Measurements from ENCODE around the gene MBNL1. TPM values are rescaled to one million over a fixed set of nuclear protein-coding genes. Genes with fewer than 3 reads are reported as not detected.

MBNL1 gene
- total and polyA plus RNA-seq, 2 of the 4 experiments (the other 2 are of a cell fraction): 127 to 664 TPM

- H3K56ac ChIP-seq (ENCODE audit: extremely low read depth, insufficient read depth, low read length): no peak overlapping the region
- H3K9ac ChIP-seq (ENCODE audit: low read depth, low read length): no peak overlapping the region
- H4K91ac ChIP-seq (ENCODE audit: insufficient read depth, low read depth, low read length): no peak overlapping the region
- POLR2A ChIA-PET (ENCODE audit: unreplicated experiment): no interaction called here
- H4K20me1 ChIP-seq (ENCODE audit: insufficient read depth, low read length): no peaks in the 10 kb centered on the region
- no peak overlapping the region for H3K27ac ChIP-seq (ENCODE audit: insufficient read depth, low read length)
- H3K36me3 ChIP-seq (ENCODE audit: control insufficient read depth, insufficient read depth, low read length): no peaks in the 10 kb centered on the region
- TF ChIP-seq RCOR1 (IDR thresholded peaks at IDR 0.05; ENCODE audit: insufficient replicate concordance, low read length): no peak
- TF ChIP-seq MAZ (IDR thresholded peaks at IDR 0.05; ENCODE audit: borderline replicate concordance, low read depth, low read length): no peak
- TF ChIP-seq SMC3 (IDR thresholded peaks at IDR 0.05; ENCODE audit: low read depth, low read length): no peak
- TF ChIP-seq MXI1 (IDR thresholded peaks at IDR 0.05; ENCODE audit: borderline replicate concordance, low read depth, low read length): no peak
- no peak for TF ChIP-seq NFE2L2 (IDR thresholded peaks at IDR 0.05; ENCODE audit: low read depth, low read length)
- TF ChIP-seq RFX5 (IDR thresholded peaks at IDR 0.05; ENCODE audit: low read depth, low read length): no peak
- no peak for TF ChIP-seq BHLHE40 (IDR thresholded peaks at IDR 0.05; ENCODE audit: low read depth, low read length)
- TF ChIP-seq, protein P1, sequence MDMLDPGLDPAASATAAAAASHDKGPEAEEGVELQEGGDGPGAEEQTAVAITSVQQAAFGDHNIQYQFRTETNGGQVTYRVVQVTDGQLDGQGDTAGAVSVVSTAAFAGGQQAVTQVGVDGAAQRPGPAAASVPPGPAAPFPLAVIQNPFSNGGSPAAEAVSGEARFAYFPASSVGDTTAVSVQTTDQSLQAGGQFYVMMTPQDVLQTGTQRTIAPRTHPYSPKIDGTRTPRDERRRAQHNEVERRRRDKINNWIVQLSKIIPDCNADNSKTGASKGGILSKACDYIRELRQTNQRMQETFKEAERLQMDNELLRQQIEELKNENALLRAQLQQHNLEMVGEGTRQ (IDR thresholded peaks at IDR 0.05; ENCODE audit: low read depth, low read length): no peak
- no peak for TF ChIP-seq FOS (IDR thresholded peaks at IDR 0.05; ENCODE audit: low read depth, low read length)
- TF ChIP-seq POLR2A (IDR thresholded peaks at IDR 0.05; ENCODE audit: low read depth, low read length): no peak
- TF ChIP-seq CEBPB (IDR thresholded peaks at IDR 0.05; ENCODE audit: low read depth, low read length): no peak
- no peak overlapping the region for H3K18ac ChIP-seq (ENCODE audit: low read depth, low read length)
- no peak overlapping the region for H2BK120ac ChIP-seq (ENCODE audit: low read depth, low read length)
- H2AK5ac ChIP-seq (ENCODE audit: low read depth, low read length): no peak overlapping the region
- H4K5ac ChIP-seq (ENCODE audit: low read depth, low read length): no peak overlapping the region
- CTCF ChIA-PET: interaction anchor here (0.6 kb wide), 1 partner anchor 118 kb away, joined by 3 read pairs; no protein-coding TSS in a partner anchor
- no peaks in the 10 kb centered on the region for H3K9me1 ChIP-seq (ENCODE audit: insufficient read depth, low read length)
- H2BK20ac ChIP-seq (ENCODE audit: low read depth, low read length): no peak overlapping the region
- no peak overlapping the region for H2BK15ac ChIP-seq (ENCODE audit: low read depth, low read length)
- no peaks in the 10 kb centered on the region for H3K27me3 ChIP-seq (ENCODE audit: control insufficient read depth, insufficient read depth, low read length)
- H3K23ac ChIP-seq (ENCODE audit: low read depth, low read length): no peak overlapping the region
- H3K79me1 ChIP-seq (ENCODE audit: low read depth in 1 of 2, low read length in 2 of 2): no peaks in the 10 kb centered on the region
- no peak overlapping the region for H3K4me2 ChIP-seq (ENCODE audit: low read depth, low read length)
- in situ Hi-C loops (cut with MboI; ENCODE audit: low sequenced_read_pairs): no loop called here
- no peak overlapping the region for H3K14ac ChIP-seq (replicated peaks; ENCODE audit: low read depth, low read length)
- no peak overlapping the region for H3K4me3 ChIP-seq (ENCODE audit: insufficient read depth, low read depth, low read length)
- ATAC-seq (ENCODE audit: low read depth): no peak
- no peak overlapping the region for H2AK9ac ChIP-seq (replicated peaks; ENCODE audit: low read depth, low read length, poor library complexity)
- intact Hi-C loops (cut with micrococcal nuclease): no loop called here
- DNase-seq: no peak
- peaks cover 3% of the 10 kb centered on the region; the same call in 1 of the 2 replicates for H3K4me1 ChIP-seq (ENCODE audit: control insufficient read depth, insufficient read depth, low read length)
- no peaks in the 10 kb centered on the region for H3K9me3 ChIP-seq (ENCODE audit: control insufficient read depth, insufficient read depth, low read length)
- H4K8ac ChIP-seq (ENCODE audit: low read depth in 2 of 2, low read length in 2 of 2): no peak overlapping the region
- WGBS, 2 experiments (ENCODE audit: extremely low coverage in 2 of 2, insufficient read length in 1 of 2): 96% methylated on average over 4 of the region's 10 CpGs; no CpG with 5 or more reads in 1 of the 2 experiments
- dilution Hi-C loops (cut with HindIII; ENCODE audit: low sequenced_read_pairs, unreplicated experiment): no loop called here
- no peak overlapping the region for H2BK5ac ChIP-seq (ENCODE audit: low read depth, low read length, poor library complexity, severe bottlenecking)
- no peak overlapping the region for H3K4ac ChIP-seq (ENCODE audit: low read depth, low read length)
- no TSS peak for BruUV-seq (replicated peaks)
- no peak overlapping the region for H2AFZ ChIP-seq (replicated peaks; ENCODE audit: low read length, poor library complexity)
These were observed 24.8 kb upstream of the MBNL1 start for GRCh38 chr3:152243721-152244516.
